Measurements from ENCODE around the gene GIGYF2.
A peak's percentile ranks its signal among the peaks of the same experiment; 100 is the strongest.

Gene GIGYF2

GRCh38 chr2:232888099-232888836 lies 191.1 kb downstream of the GIGYF2 start:
- H3K27ac ChIP-seq, result no peak overlapping the region
- TF ChIP-seq ZFX (IDR thresholded peaks at IDR 0.05; ENCODE audit: borderline replicate concordance) (no peak), CTCF (IDR thresholded peaks at IDR 0.05) (no peak)

- TF ChIP-seq ZFX (IDR thresholded peaks at IDR 0.05; ENCODE audit: borderline replicate concordance), result no peak
- no peak for TF ChIP-seq CTCF (IDR thresholded peaks at IDR 0.05)
- H3K27ac ChIP-seq, result no peak overlapping the region
These were observed 191.9 kb downstream of the GIGYF2 start for GRCh38 chr2:232888839-232889529.

- no peak overlapping the region; the same call in 1 of the 2 replicates for H3K27ac ChIP-seq
- no peak for TF ChIP-seq ZFX (IDR thresholded peaks at IDR 0.05; ENCODE audit: borderline replicate concordance)
These were observed 192.8 kb downstream of the GIGYF2 start for GRCh38 chr2:232889876-232890401.

GRCh38 chr2:232890536-232890895 lies 193.4 kb downstream of the GIGYF2 start:
- peak overlapping the region; percentile 74 for H3K27ac ChIP-seq
- TF ChIP-seq CTCF (IDR thresholded peaks at IDR 0.05) (no peak), ZFX (IDR thresholded peaks at IDR 0.05; ENCODE audit: borderline replicate concordance) (no peak)

GRCh38 chr2:232890896-232891601 lies 193.9 kb downstream of the GIGYF2 start:
- H3K27ac ChIP-seq, result peak overlapping the region; percentile 74
- TF ChIP-seq CTCF (IDR thresholded peaks at IDR 0.05) (no peak), ZFX (IDR thresholded peaks at IDR 0.05; ENCODE audit: borderline replicate concordance) (no peak)

- H3K27ac ChIP-seq, result peak overlapping the region; percentile 74
- TF ChIP-seq ZFX (IDR thresholded peaks at IDR 0.05; ENCODE audit: borderline replicate concordance) (no peak), CTCF (IDR thresholded peaks at IDR 0.05) (no peak)
These were observed 194.5 kb downstream of the GIGYF2 start for GRCh38 chr2:232891621-232892071.

- H3K27ac ChIP-seq, result no peak overlapping the region
- TF ChIP-seq CTCF (IDR thresholded peaks at IDR 0.05) (no peak), ZFX (IDR thresholded peaks at IDR 0.05; ENCODE audit: borderline replicate concordance) (no peak)
These were observed 195.1 kb downstream of the GIGYF2 start for GRCh38 chr2:232892221-232892620.
